CD4-positive, CD25-positive, alpha-beta regulatory T cell (primary cell): ENCODE measurements around the gene PAX2. TPM values are rescaled to one million over a fixed set of nuclear protein-coding genes. Genes with fewer than 3 reads are reported as not detected.

Experiments
- ATAC-seq, 2 donors: fragments of 150-1000 bp; cut with Tn5 transposase; one replicate each; pipeline ENCODE4 v1.10.0; 2021; ENCODE audit warnings: low read depth in 2 of 2, moderate number of reproducible peaks in 2 of 2, moderate library complexity in 1 of 2
- DNase-seq, 3 donors: peaks; one replicate each; pipeline versions ENCODE4 v3.0.0 to v3.0.0-alpha.2; 2012 to 2022; ENCODE audit warnings: mixed read lengths in 1 of 3
- H3K27ac ChIP-seq: one replicate; pipeline ENCODE4 v1.7.0; 2013; ENCODE audit warnings: mild to moderate bottlenecking, low read length; ENCODE audit not compliant: insufficient read depth, poor library complexity, severe bottlenecking
- H3K27me3 ChIP-seq: one replicate; pipeline ENCODE4 v1.7.0; 2013; ENCODE audit warnings: low read length; ENCODE audit not compliant: control insufficient read depth, insufficient read depth
- H3K36me3 ChIP-seq: one replicate; pipeline ENCODE4 v1.7.0; 2013; ENCODE audit warnings: mild to moderate bottlenecking, low read length, moderate library complexity; ENCODE audit not compliant: control insufficient read depth, insufficient read depth
- H3K4me1 ChIP-seq: 2 replicates; pipeline ENCODE4 v1.7.0; 2013; ENCODE audit warnings: mild to moderate bottlenecking, low read length; ENCODE audit not compliant: insufficient read depth, control insufficient read depth, poor library complexity, severe bottlenecking
- H3K4me3 ChIP-seq: one replicate; pipeline ENCODE4 v1.7.0; 2013; ENCODE audit warnings: low read depth, mild to moderate bottlenecking, low read length, moderate library complexity
- H3K9me3 ChIP-seq, 2 experiments: 1 replicate in 1 of 2; 2 replicates in 1 of 2; pipeline ENCODE4 v1.7.0; 2013; ENCODE audit warnings: low read length in 2 of 2, mild to moderate bottlenecking in 1 of 2, moderate library complexity in 1 of 2; ENCODE audit not compliant: control insufficient read depth in 2 of 2
- H3K27ac Mint-ChIP-seq, 3 donors: one replicate each; pipeline ENCODE4 v1.8.0; 2020 to 2022; ENCODE audit warnings: mild to moderate bottlenecking in 3 of 3, mixed read lengths in 3 of 3, moderate library complexity in 2 of 3
- H3K27me3 Mint-ChIP-seq: one replicate; pipeline ENCODE4 v1.8.0; 2022; ENCODE audit warnings: mild to moderate bottlenecking, mixed read lengths
- H3K36me3 Mint-ChIP-seq: one replicate; pipeline ENCODE4 v1.8.0; 2020; ENCODE audit warnings: mixed read lengths
- H3K4me1 Mint-ChIP-seq, 4 donors: one replicate each; pipeline ENCODE4 v1.8.0; 2020 to 2022; ENCODE audit warnings: mixed read lengths in 4 of 4, mild to moderate bottlenecking in 1 of 4
- H3K4me3 Mint-ChIP-seq, 4 donors: one replicate each; pipeline ENCODE4 v1.8.0; 2020 to 2022; ENCODE audit warnings: mild to moderate bottlenecking in 4 of 4, mixed read lengths in 4 of 4, moderate library complexity in 3 of 4
- H3K9me3 Mint-ChIP-seq, 7 donors: one replicate each; pipeline ENCODE4 v1.8.0; 2020 to 2022; ENCODE audit warnings: mixed read lengths in 7 of 7, mild to moderate bottlenecking in 3 of 7, moderate library complexity in 2 of 7
- polyA plus RNA-seq, 4 donors: library from polyadenylated mRNA; unstranded; fragments of 300-500 nt; fragmentation: Illumina TruSeq; gene quantifications; one replicate each; pipeline ENCODE4 v1.2.3, GENCODE V29; 2021
- total RNA-seq: library from RNA; stranded (reverse); gene quantifications from one replicate; pipeline ENCODE4 v1.2.3, GENCODE V29; 2022

PAX2 gene
- total and polyA plus RNA-seq, 5 donors from 2014 or later: 0.08 TPM; not detected in 4

GRCh38 chr10:100877461-100877850 lies 132.1 kb downstream of the PAX2 start:
- Histone ChIP-seq H3K27me3 (no peaks in the 10 kb centered on the region), H3K27ac (no peak overlapping the region), H3K36me3 (no peaks in the 10 kb centered on the region), H3K9me3 (no peaks in the 10 kb centered on the region), H3K4me3 (no peak overlapping the region), H3K4me1 (no peaks in the 10 kb centered on the region)
- Mint-ChIP-seq H3K4me1 (no peaks in the 10 kb centered on the region), H3K27ac (no peak overlapping the region), H3K4me3 (no peak overlapping the region), H3K27me3 (peaks cover 19% of the 10 kb centered on the region), H3K36me3 (no peaks in the 10 kb centered on the region), H3K9me3 (peaks cover 0 to 2% (median 0%) of the 10 kb centered on the region in 7 donors)
- DNase-seq (no peak), ATAC-seq (no peak)

- H3K4me1 ChIP-seq: no peaks in the 10 kb centered on the region
- no peaks in the 10 kb centered on the region for H3K4me1 Mint-ChIP-seq
- peaks cover 14% of the 10 kb centered on the region for H3K27me3 Mint-ChIP-seq
- ATAC-seq: no peak
- no peak overlapping the region for H3K4me3 Mint-ChIP-seq
- no peak overlapping the region for H3K27ac ChIP-seq
- no peak overlapping the region for H3K4me3 ChIP-seq
- no peaks in the 10 kb centered on the region for H3K27me3 ChIP-seq
- peaks cover 0 to 2% (median 0%) of the 10 kb centered on the region in 7 donors for H3K9me3 Mint-ChIP-seq
- H3K36me3 Mint-ChIP-seq: no peaks in the 10 kb centered on the region
- H3K9me3 ChIP-seq: no peaks in the 10 kb centered on the region
- DNase-seq: peak in 1 of 3 donors; percentile 47
- no peaks in the 10 kb centered on the region for H3K36me3 ChIP-seq
- no peak overlapping the region for H3K27ac Mint-ChIP-seq
Observed at GRCh38 chr10:100878291-100878910, 133.0 kb downstream of the PAX2 start.

Other genes with a start within 250 kb of the PAX2 start
- gene SEC31B, start 225.7 kb upstream of the PAX2 start, total RNA-seq: 73.3 TPM
- 1 to 10 TPM; 1.2 to 3.0 (median 2.6) TPM for gene SEC31B, start 225.7 kb upstream of the PAX2 start, polyA plus RNA-seq
- 183 TPM for gene NDUFB8, start 215.7 kb upstream of the PAX2 start, total RNA-seq
- 100 to 1,000 TPM; 517 to 714 (median 622) TPM for gene NDUFB8, start 215.7 kb upstream of the PAX2 start, polyA plus RNA-seq
- gene HIF1AN, start 209.6 kb upstream of the PAX2 start, total RNA-seq: 42.9 TPM
- gene HIF1AN, start 209.6 kb upstream of the PAX2 start, polyA plus RNA-seq: 10 to 100 TPM; 30.0 to 36.1 (median 31.9) TPM
- 23.2 TPM for gene SLF2, start 167.4 kb downstream of the PAX2 start, total RNA-seq
- gene SLF2, start 167.4 kb downstream of the PAX2 start, polyA plus RNA-seq: 10 to 100 TPM; 10.3 to 11.8 (median 10.6) TPM
- 1.1 TPM for gene SEMA4G, start 223.9 kb downstream of the PAX2 start, total RNA-seq
- under 1 TPM in 1 of 4 donors, not detected in 3; 0.61 TPM for gene SEMA4G, start 223.9 kb downstream of the PAX2 start, polyA plus RNA-seq
- 40.2 TPM for gene MRPL43, start 241.9 kb downstream of the PAX2 start, total RNA-seq
- 100 to 1,000 TPM; 135 to 148 (median 137) TPM for gene MRPL43, start 241.9 kb downstream of the PAX2 start, polyA plus RNA-seq
- gene TWNK, start 242.0 kb downstream of the PAX2 start, total RNA-seq: 3.4 TPM
- 10 to 100 TPM in 1 of 4 donors, 1 to 10 TPM in 3; 3.8 to 12.8 (median 6.7) TPM for gene TWNK, start 242.0 kb downstream of the PAX2 start, polyA plus RNA-seq